ENCODE measurements around the gene RCAN2.

The RCAN2 gene

GRCh38 chr6:46491201-46491627 is at the start of gene RCAN2:
Gene RCAN2, minus strand, starts transcription at chr6:46491449.
- Mint-ChIP-seq H3K27me3 (peaks cover 26% of the 10 kb centered on the region), H3K4me3 (peak within 1 kb of the TSS; percentile 87), H3K4me1 (peaks cover 6% of the 10 kb centered on the region), H3K36me3 (no peaks in the 10 kb centered on the region), H3K9me3 (no peaks in the 10 kb centered on the region), H3K27ac (no peak within 1 kb of the TSS)
- DNase-seq (ENCODE audit: low spot score in 2 of 2) (peak; percentile 16 to 50), ATAC-seq (ENCODE audit: low read depth) (peak; percentile 69)

GRCh38 chr6:46539866-46540265 is 48.6 kb upstream of the RCAN2 start:
- Mint-ChIP-seq H3K4me1 (no peaks in the 10 kb centered on the region), H3K27ac (no peak overlapping the region), H3K4me3 (no peak overlapping the region), H3K9me3 (peaks cover 9% of the 10 kb centered on the region), H3K27me3 (peaks cover 4% of the 10 kb centered on the region), H3K36me3 (no peaks in the 10 kb centered on the region)
- ATAC-seq (ENCODE audit: low read depth), result no peak
- no peak for DNase-seq (ENCODE audit: low spot score in 2 of 2)

- no peak overlapping the region for H3K4me3 Mint-ChIP-seq
- peaks cover 6% of the 10 kb centered on the region for H3K9me3 Mint-ChIP-seq
- no peak for DNase-seq (ENCODE audit: low spot score in 2 of 2)
- H3K27ac Mint-ChIP-seq, result no peak overlapping the region
- H3K36me3 Mint-ChIP-seq, result no peaks in the 10 kb centered on the region
- peaks cover 4% of the 10 kb centered on the region for H3K27me3 Mint-ChIP-seq
- no peak for ATAC-seq (ENCODE audit: low read depth)
- no peaks in the 10 kb centered on the region for H3K4me1 Mint-ChIP-seq
These were observed 47.7 kb upstream of the RCAN2 start for GRCh38 chr6:46538800-46539480.

- H3K36me3 Mint-ChIP-seq, result no peaks in the 10 kb centered on the region
- peaks cover 7% of the 10 kb centered on the region for H3K27me3 Mint-ChIP-seq
- no peak overlapping the region for H3K4me3 Mint-ChIP-seq
- no peak overlapping the region for H3K27ac Mint-ChIP-seq
- ATAC-seq (ENCODE audit: low read depth) (no peak), DNase-seq (ENCODE audit: low spot score in 2 of 2) (no peak)
- H3K9me3 Mint-ChIP-seq, result no peaks in the 10 kb centered on the region
- no peaks in the 10 kb centered on the region for H3K4me1 Mint-ChIP-seq
These were observed 39.6 kb upstream of the RCAN2 start for GRCh38 chr6:46530896-46531295.

GRCh38 chr6:46528961-46529750 is 37.9 kb upstream of the RCAN2 start:
- DNase-seq (ENCODE audit: low spot score in 2 of 2), result no peak

GRCh38 chr6:46526607-46527006 is 35.4 kb upstream of the RCAN2 start:
- Mint-ChIP-seq H3K27me3 (peaks cover 7% of the 10 kb centered on the region), H3K4me1 (no peaks in the 10 kb centered on the region), H3K9me3 (no peaks in the 10 kb centered on the region), H3K4me3 (no peak overlapping the region), H3K27ac (no peak overlapping the region), H3K36me3 (no peaks in the 10 kb centered on the region)
- DNase-seq (ENCODE audit: low spot score in 2 of 2) (no peak), ATAC-seq (ENCODE audit: low read depth) (no peak)

More at GRCh38 chr6:46528961-46529750, 37.9 kb upstream of the RCAN2 start:
- Mint-ChIP-seq H3K4me3 (no peak overlapping the region), H3K9me3 (no peaks in the 10 kb centered on the region), H3K27ac (no peak overlapping the region), H3K4me1 (no peaks in the 10 kb centered on the region), H3K27me3 (peaks cover 7% of the 10 kb centered on the region), H3K36me3 (no peaks in the 10 kb centered on the region)
- ATAC-seq (ENCODE audit: low read depth), result no peak

- peaks cover 7% of the 10 kb centered on the region for H3K27me3 Mint-ChIP-seq
- no peaks in the 10 kb centered on the region for H3K36me3 Mint-ChIP-seq
- H3K4me3 Mint-ChIP-seq, result no peak overlapping the region
- no peak for DNase-seq (ENCODE audit: low spot score in 2 of 2)
- no peaks in the 10 kb centered on the region for H3K9me3 Mint-ChIP-seq
- H3K4me1 Mint-ChIP-seq, result no peaks in the 10 kb centered on the region
- ATAC-seq (ENCODE audit: low read depth), result no peak
- H3K27ac Mint-ChIP-seq, result no peak overlapping the region
These were observed 34.3 kb upstream of the RCAN2 start for GRCh38 chr6:46525583-46525982.

- ATAC-seq (ENCODE audit: low read depth), result no peak
- Mint-ChIP-seq H3K4me1 (no peaks in the 10 kb centered on the region), H3K9me3 (no peaks in the 10 kb centered on the region), H3K27ac (no peak overlapping the region), H3K36me3 (no peaks in the 10 kb centered on the region), H3K4me3 (no peak overlapping the region), H3K27me3 (peaks cover 3% of the 10 kb centered on the region)
- no peak for DNase-seq (ENCODE audit: low spot score in 2 of 2)
These were observed 30.3 kb upstream of the RCAN2 start for GRCh38 chr6:46521464-46521971.

- H3K9me3 Mint-ChIP-seq, result no peaks in the 10 kb centered on the region
- no peak for DNase-seq (ENCODE audit: low spot score in 2 of 2)
- H3K27ac Mint-ChIP-seq, result no peak overlapping the region
- H3K4me3 Mint-ChIP-seq, result no peak overlapping the region
- H3K36me3 Mint-ChIP-seq, result no peaks in the 10 kb centered on the region
- ATAC-seq (ENCODE audit: low read depth), result no peak
- H3K27me3 Mint-ChIP-seq, result no peaks in the 10 kb centered on the region
- no peaks in the 10 kb centered on the region for H3K4me1 Mint-ChIP-seq
These were observed 26.0 kb upstream of the RCAN2 start for GRCh38 chr6:46517202-46517601.

GRCh38 chr6:46513533-46513932 is 22.3 kb upstream of the RCAN2 start:
- Mint-ChIP-seq H3K4me1 (no peaks in the 10 kb centered on the region), H3K4me3 (no peak overlapping the region), H3K27me3 (no peaks in the 10 kb centered on the region), H3K27ac (no peak overlapping the region), H3K9me3 (no peaks in the 10 kb centered on the region), H3K36me3 (no peaks in the 10 kb centered on the region)
- DNase-seq (ENCODE audit: low spot score in 2 of 2), result no peak
- no peak for ATAC-seq (ENCODE audit: low read depth)

- H3K27ac Mint-ChIP-seq, result no peak overlapping the region
- ATAC-seq (ENCODE audit: low read depth) (no peak), DNase-seq (ENCODE audit: low spot score in 2 of 2) (no peak)
- no peaks in the 10 kb centered on the region for H3K27me3 Mint-ChIP-seq
- no peaks in the 10 kb centered on the region for H3K9me3 Mint-ChIP-seq
- no peak overlapping the region for H3K4me3 Mint-ChIP-seq
- H3K4me1 Mint-ChIP-seq, result no peaks in the 10 kb centered on the region
- no peaks in the 10 kb centered on the region for H3K36me3 Mint-ChIP-seq
These were observed 20.1 kb upstream of the RCAN2 start for GRCh38 chr6:46511320-46511719.

- Mint-ChIP-seq H3K27ac (no peak overlapping the region), H3K9me3 (no peaks in the 10 kb centered on the region), H3K4me3 (no peak overlapping the region), H3K27me3 (no peaks in the 10 kb centered on the region), H3K36me3 (no peaks in the 10 kb centered on the region), H3K4me1 (no peaks in the 10 kb centered on the region)
- DNase-seq (ENCODE audit: low spot score in 2 of 2) (no peak), ATAC-seq (ENCODE audit: low read depth) (no peak)
These were observed 19.4 kb upstream of the RCAN2 start for GRCh38 chr6:46510651-46511050.

- H3K4me1 Mint-ChIP-seq, result no peaks in the 10 kb centered on the region
- no peak overlapping the region for H3K4me3 Mint-ChIP-seq
- no peaks in the 10 kb centered on the region for H3K9me3 Mint-ChIP-seq
- DNase-seq (ENCODE audit: low spot score in 2 of 2) (no peak), ATAC-seq (ENCODE audit: low read depth) (no peak)
- H3K36me3 Mint-ChIP-seq, result no peaks in the 10 kb centered on the region
- H3K27ac Mint-ChIP-seq, result no peak overlapping the region
- no peaks in the 10 kb centered on the region for H3K27me3 Mint-ChIP-seq
These were observed 18.8 kb upstream of the RCAN2 start for GRCh38 chr6:46509981-46510510.

GRCh38 chr6:46509063-46509462 is 17.8 kb upstream of the RCAN2 start:
- Mint-ChIP-seq H3K36me3 (no peaks in the 10 kb centered on the region), H3K4me1 (no peaks in the 10 kb centered on the region), H3K9me3 (no peaks in the 10 kb centered on the region), H3K27me3 (no peaks in the 10 kb centered on the region), H3K4me3 (no peak overlapping the region), H3K27ac (no peak overlapping the region)
- ATAC-seq (ENCODE audit: low read depth) (no peak), DNase-seq (ENCODE audit: low spot score in 2 of 2) (no peak)

Data from memory B cell (primary cell).